Ectodermal cell (in vitro differentiated cells): ENCODE data around the gene APLF.
"Not testable (repeated sequence)": the region's sequence is repeated elsewhere in the genome, so short reads cannot be mapped to it uniquely, and the experiment has no call there.

Source experiments
- H3K27ac ChIP-seq: 2 replicates; pipeline ENCODE4 v1.7.0; 2013; ENCODE audit warnings: mild to moderate bottlenecking, low read depth, low read length; ENCODE audit not compliant: insufficient read depth, poor library complexity, severe bottlenecking
- H3K27me3 ChIP-seq: 2 replicates; pipeline ENCODE4 v1.7.0; 2013; ENCODE audit warnings: mild to moderate bottlenecking, low read length; ENCODE audit not compliant: insufficient read depth, control insufficient read depth, poor library complexity, severe bottlenecking
- H3K36me3 ChIP-seq: one replicate; pipeline ENCODE4 v1.7.0; 2013; ENCODE audit warnings: low read length; ENCODE audit not compliant: control insufficient read depth, insufficient read depth
- H3K4me1 ChIP-seq: one replicate; pipeline ENCODE4 v1.7.0; 2013; ENCODE audit warnings: low read length; ENCODE audit not compliant: control insufficient read depth, insufficient read depth
- H3K4me3 ChIP-seq: 2 replicates; pipeline ENCODE4 v1.7.0; 2013; ENCODE audit warnings: low read depth, low read length, control low read depth; ENCODE audit not compliant: insufficient read depth
- H3K9me3 ChIP-seq: 2 replicates; pipeline ENCODE4 v1.7.0; 2013; ENCODE audit warnings: mild to moderate bottlenecking, low read length, moderate library complexity; ENCODE audit not compliant: control insufficient read depth
- WGBS, 2 experiments: methylation state at CpG; one replicate each; pipeline ENCODE4 v1.1.7; 2013; ENCODE audit warnings: missing lambda C conversion rate in 2 of 2; 5-methylcytosine and 5-hydroxymethylcytosine counted together

The APLF gene

DNA sequence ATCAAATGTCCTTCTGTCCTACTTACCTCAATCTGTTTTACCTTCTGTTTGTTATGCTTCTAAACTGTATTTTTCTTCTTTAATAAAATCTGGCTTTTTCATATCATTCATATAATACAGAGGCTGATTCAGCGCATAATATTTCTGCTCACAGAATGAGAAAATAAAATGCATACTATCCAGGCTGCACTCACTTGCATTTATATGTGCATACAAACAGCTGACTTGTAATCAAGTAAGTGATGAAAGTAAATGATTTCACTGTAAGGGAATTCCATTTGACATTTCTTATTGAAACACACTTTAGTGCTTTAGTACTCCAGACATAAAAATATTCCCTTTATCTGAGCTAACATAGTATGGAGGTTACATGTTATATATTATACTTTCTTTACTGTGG is 100.7 kb downstream of the APLF start:
- WGBS, 2 experiments, result 100% methylated on average over 1 of the region's 1 CpG
- no peaks in the 10 kb centered on the region for H3K36me3 ChIP-seq
- no peak overlapping the region for H3K27ac ChIP-seq
- no peaks in the 10 kb centered on the region for H3K9me3 ChIP-seq
- H3K4me1 ChIP-seq, result no peaks in the 10 kb centered on the region
- H3K27me3 ChIP-seq, result no peaks in the 10 kb centered on the region
- no peak overlapping the region for H3K4me3 ChIP-seq

- 95% methylated on average over 1 of the region's 1 CpG for WGBS, 2 experiments
- no peaks in the 10 kb centered on the region for H3K36me3 ChIP-seq
- no peaks in the 10 kb centered on the region for H3K4me1 ChIP-seq
- H3K27me3 ChIP-seq, result no peaks in the 10 kb centered on the region
- no peak overlapping the region for H3K4me3 ChIP-seq
- H3K27ac ChIP-seq, result no peak overlapping the region
- H3K9me3 ChIP-seq, result no peaks in the 10 kb centered on the region
These were observed 102.2 kb downstream of the APLF start for GRCh38 chr2:68569604-68570003.

DNA sequence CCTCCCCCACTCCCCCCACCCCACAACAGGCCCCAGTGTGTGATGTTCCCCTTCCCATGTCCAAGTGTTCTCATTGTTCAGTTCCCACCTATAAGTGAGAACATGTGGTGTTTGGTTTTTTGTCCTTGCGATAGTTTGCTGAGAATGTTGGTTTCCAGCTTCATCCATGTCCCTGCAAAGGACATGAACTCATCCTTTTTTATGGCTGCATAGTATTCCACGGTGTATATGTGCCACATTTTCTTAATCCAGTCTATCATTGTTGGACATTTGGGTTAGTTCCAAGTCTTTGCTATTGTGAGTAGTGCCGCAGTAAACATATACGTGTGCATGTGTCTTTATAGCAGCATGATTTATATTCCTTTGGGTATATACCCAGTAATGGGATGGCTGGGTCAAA is 103.0 kb downstream of the APLF start:
- 92 to 95% methylated on average over 3 to 4 of the region's 4 CpGs for WGBS, 2 experiments
- not testable (repeated sequence) for H3K27me3 ChIP-seq, H3K4me3 ChIP-seq, H3K36me3 ChIP-seq, H3K27ac ChIP-seq, H3K9me3 ChIP-seq, H3K4me1 ChIP-seq

- Histone ChIP-seq H3K4me3 (no peak overlapping the region), H3K4me1 (no peaks in the 10 kb centered on the region), H3K27me3 (no peaks in the 10 kb centered on the region), H3K36me3 (no peaks in the 10 kb centered on the region), H3K27ac (no peak overlapping the region), H3K9me3 (no peaks in the 10 kb centered on the region)
- WGBS, 2 experiments, result 92 to 100% methylated on average over 2 of the region's 2 CpGs
These were observed 106.9 kb downstream of the APLF start for GRCh38 chr2:68574202-68574791.

- Histone ChIP-seq H3K4me1 (no peaks in the 10 kb centered on the region), H3K9me3 (no peaks in the 10 kb centered on the region), H3K4me3 (no peak overlapping the region), H3K36me3 (no peaks in the 10 kb centered on the region), H3K27me3 (no peaks in the 10 kb centered on the region), H3K27ac (no peak overlapping the region)
These were observed 109.8 kb downstream of the APLF start for GRCh38 chr2:68577183-68577582.

DNA sequence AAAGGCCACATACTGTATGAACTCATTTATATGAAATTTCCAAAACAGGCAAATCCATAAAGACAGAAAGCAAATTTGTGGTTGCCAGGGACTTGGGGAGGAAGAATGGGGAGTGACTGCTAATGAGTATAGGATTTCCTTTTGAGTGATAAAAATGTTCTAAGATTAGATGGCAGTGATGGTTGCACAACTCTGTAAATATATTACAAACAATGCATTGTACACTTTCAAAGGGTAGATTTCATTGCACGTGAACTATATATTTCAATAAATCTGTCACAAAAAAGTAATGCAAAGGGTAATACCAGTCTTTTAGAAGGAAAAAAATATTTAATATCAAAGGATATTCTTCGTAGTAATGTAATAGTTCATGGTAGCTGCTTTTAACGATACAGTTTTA is 112.3 kb downstream of the APLF start:
- WGBS, 2 experiments, result 100% methylated on average over 2 of the region's 3 CpGs; no CpG with 5 or more reads in 1 of the 2 experiments
- no peaks in the 10 kb centered on the region for H3K4me1 ChIP-seq
- no peak overlapping the region for H3K4me3 ChIP-seq
- no peaks in the 10 kb centered on the region for H3K36me3 ChIP-seq
- no peaks in the 10 kb centered on the region for H3K27me3 ChIP-seq
- no peak overlapping the region for H3K27ac ChIP-seq
- H3K9me3 ChIP-seq, result no peaks in the 10 kb centered on the region

DNA sequence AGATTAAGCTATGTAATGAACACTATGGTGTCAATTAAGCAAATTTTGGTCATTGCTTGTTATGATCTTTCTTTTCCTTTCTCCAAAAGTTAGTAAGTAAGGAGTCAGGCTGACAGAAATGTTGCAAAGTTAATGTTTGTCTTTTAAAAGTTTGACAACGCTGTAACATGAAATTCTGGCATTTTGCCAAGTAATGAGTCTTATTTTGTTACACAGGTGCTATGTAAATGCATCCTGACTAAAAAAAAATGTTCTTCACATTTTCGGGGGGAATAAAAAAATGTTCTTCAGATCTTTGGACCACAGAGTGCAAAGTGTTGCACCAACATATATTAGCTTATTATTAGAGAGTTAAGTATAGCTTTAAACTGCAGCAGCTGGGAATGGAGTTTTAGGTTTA is 121.2 kb downstream of the APLF start:
- no peaks in the 10 kb centered on the region for H3K36me3 ChIP-seq
- no peaks in the 10 kb centered on the region for H3K9me3 ChIP-seq
- 83 to 100% methylated on average over 2 of the region's 2 CpGs for WGBS, 2 experiments
- no peak overlapping the region for H3K27ac ChIP-seq
- no peak overlapping the region for H3K4me3 ChIP-seq
- no peaks in the 10 kb centered on the region for H3K4me1 ChIP-seq
- H3K27me3 ChIP-seq, result no peaks in the 10 kb centered on the region

- Histone ChIP-seq H3K9me3 (no peaks in the 10 kb centered on the region), H3K27ac (no peak overlapping the region), H3K4me1 (no peaks in the 10 kb centered on the region), H3K27me3 (no peaks in the 10 kb centered on the region), H3K36me3 (no peaks in the 10 kb centered on the region), H3K4me3 (no peak overlapping the region)
- 90 to 98% methylated on average over 1 of the region's 1 CpG for WGBS, 2 experiments
These were observed 122.6 kb downstream of the APLF start for GRCh38 chr2:68589963-68590362.

- Histone ChIP-seq H3K27me3 (no peaks in the 10 kb centered on the region), H3K36me3 (no peaks in the 10 kb centered on the region), H3K4me3 (no peak overlapping the region), H3K4me1 (no peaks in the 10 kb centered on the region), H3K9me3 (no peaks in the 10 kb centered on the region), H3K27ac (no peak overlapping the region)
- 91 to 100% methylated on average over 1 of the region's 1 CpG for WGBS, 2 experiments
These were observed 123.3 kb downstream of the APLF start for GRCh38 chr2:68590702-68591101.

- Histone ChIP-seq H3K4me3 (no peak overlapping the region), H3K36me3 (no peaks in the 10 kb centered on the region), H3K4me1 (no peaks in the 10 kb centered on the region), H3K27me3 (no peaks in the 10 kb centered on the region), H3K27ac (no peak overlapping the region), H3K9me3 (no peaks in the 10 kb centered on the region)
- WGBS, 2 experiments, result 90 to 93% methylated on average over 3 to 4 of the region's 4 CpGs
These were observed 123.8 kb downstream of the APLF start for GRCh38 chr2:68591225-68591624.

DNA sequence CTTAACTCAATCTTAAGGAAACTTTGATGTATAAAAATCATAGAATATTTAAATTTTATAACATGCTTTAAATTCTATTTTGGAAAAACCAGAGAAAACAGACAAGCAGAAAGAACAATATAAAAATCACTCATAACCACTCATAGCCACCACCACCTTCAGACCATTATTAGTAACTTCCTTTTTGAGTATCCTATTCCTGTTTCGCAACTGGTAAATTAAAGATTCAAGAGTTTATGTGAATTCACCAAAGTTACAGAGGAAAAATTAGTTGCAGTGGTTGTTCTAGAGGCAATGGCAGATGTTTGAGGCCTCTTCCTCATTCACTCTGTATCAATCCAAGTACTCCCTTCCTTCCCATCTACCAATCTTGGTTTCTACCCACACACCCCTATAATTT is 126.7 kb downstream of the APLF start:
- H3K27ac ChIP-seq, result no peak overlapping the region
- no peaks in the 10 kb centered on the region for H3K9me3 ChIP-seq
- no peak overlapping the region for H3K4me3 ChIP-seq
- no peaks in the 10 kb centered on the region for H3K27me3 ChIP-seq
- H3K4me1 ChIP-seq, result no peaks in the 10 kb centered on the region
- 100% methylated on average over 1 of the region's 1 CpG; no CpG with 5 or more reads in 1 of the 2 experiments for WGBS, 2 experiments
- H3K36me3 ChIP-seq, result no peaks in the 10 kb centered on the region
